ENCODE measurements around the gene BCL7B. TPM values are rescaled to one million over a fixed set of nuclear protein-coding genes. Genes with fewer than 3 reads are reported as not detected.
A peak's percentile ranks its signal among the peaks of the same experiment; 100 is the strongest.

The BCL7B gene
- total and polyA plus RNA-seq, 2 of the 4 experiments (the other 2 are of a cell fraction), result 7.2 to 51.3 TPM

DNA sequence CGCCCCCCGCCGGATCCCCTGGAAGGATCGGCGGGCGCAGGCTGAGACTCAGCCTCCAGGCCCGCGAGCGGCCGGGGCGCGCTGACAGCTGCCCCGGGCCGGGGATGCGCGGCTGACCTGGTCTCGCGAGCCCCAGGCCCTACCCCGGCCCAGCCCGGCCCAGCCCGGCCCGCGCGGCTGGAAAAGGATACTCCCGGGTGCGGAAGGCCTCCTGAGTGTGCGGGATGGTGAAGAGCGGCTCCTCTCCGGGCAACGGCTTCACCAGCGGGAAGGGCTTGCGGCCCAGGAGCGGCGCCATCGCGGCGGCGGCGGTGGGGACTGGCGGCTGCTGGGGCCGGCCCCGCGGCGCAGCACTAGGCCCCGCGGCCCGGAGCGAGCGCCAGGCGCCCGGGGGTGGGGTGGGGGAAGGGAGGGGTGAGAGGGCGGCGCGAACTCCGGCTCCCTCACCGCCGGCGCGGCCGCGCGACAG, 35.8 kb downstream of the BCL7B start:
- H3K9me3 ChIP-seq (ENCODE audit: control insufficient read depth, insufficient read depth, low read length), result no peaks in the 10 kb centered on the region
- H3K18ac ChIP-seq (ENCODE audit: low read depth, low read length), result peak overlapping the region; percentile 55; the same call in 1 of the 2 replicates
- in situ Hi-C loops (cut with MboI; ENCODE audit: low sequenced_read_pairs), result no loop called here
- H2BK5ac ChIP-seq (ENCODE audit: low read depth, low read length, poor library complexity, severe bottlenecking), result peak overlapping the region; percentile 86
- DNase-seq (peak; percentile 20), ATAC-seq (ENCODE audit: low read depth) (peak; percentile 70)
- peak overlapping the region; percentile 20 to 61; a peak in 3 of 4 replicates for H4K8ac ChIP-seq (ENCODE audit: low read depth in 2 of 2, low read length in 2 of 2)
- peak overlapping the region; percentile 99 for H3K9ac ChIP-seq (ENCODE audit: low read depth, low read length)
- no peaks in the 10 kb centered on the region for H3K27me3 ChIP-seq (ENCODE audit: control insufficient read depth, insufficient read depth, low read length)
- CTCF ChIA-PET, result interaction anchor here (0.7 kb wide), 1 partner anchor 195 kb away, joined by 3 read pairs; no protein-coding TSS in a partner anchor
- H2AFZ ChIP-seq (replicated peaks; ENCODE audit: low read length, poor library complexity), result peak overlapping the region; percentile 98
- no peak overlapping the region for H3K14ac ChIP-seq (replicated peaks; ENCODE audit: low read depth, low read length)
- H3K79me1 ChIP-seq (ENCODE audit: low read depth in 1 of 2, low read length in 2 of 2), result peaks cover 0 to 22% of the 10 kb centered on the region in 2 experiments; a peak in 2 of 4 replicates
- H3K23ac ChIP-seq (ENCODE audit: low read depth, low read length), result no peak overlapping the region
- peak overlapping the region; percentile 77 for H3K56ac ChIP-seq (ENCODE audit: extremely low read depth, insufficient read depth, low read length)
- intact Hi-C loops (cut with micrococcal nuclease), result loop anchor here (2.0 to 5.0 kb wide), 2 partner anchors 35 to 146 kb away; partner anchors contain the start of genes BCL7B and VPS37D
- H4K20me1 ChIP-seq (ENCODE audit: insufficient read depth, low read length), result peaks cover 42% of the 10 kb centered on the region
- POLR2A ChIA-PET (ENCODE audit: unreplicated experiment), result no interaction called here
- 3% methylated on average over 13 of the region's 62 CpGs; no CpG with 5 or more reads in 1 of the 2 experiments for WGBS, 2 experiments (ENCODE audit: extremely low coverage in 2 of 2, insufficient read length in 1 of 2)
- TF ChIP-seq NFE2L2 (IDR thresholded peaks at IDR 0.05; ENCODE audit: low read depth, low read length) (no peak), POLR2A (IDR thresholded peaks at IDR 0.05; ENCODE audit: low read depth, low read length) (peak; percentile 37; the same call in 1 of the 2 replicates)
- no peak overlapping the region for H3K4me2 ChIP-seq (ENCODE audit: low read depth, low read length)
- H3K4me3 ChIP-seq (ENCODE audit: insufficient read depth, low read depth, low read length), result peak overlapping the region; percentile 60
- H2AK5ac ChIP-seq (ENCODE audit: low read depth, low read length), result peak overlapping the region; percentile 8; the same call in 1 of the 2 replicates
- H3K4ac ChIP-seq (ENCODE audit: low read depth, low read length), result peak overlapping the region; percentile 79
- peak overlapping the region; percentile 72; the same call in 1 of the 2 replicates for H4K91ac ChIP-seq (ENCODE audit: insufficient read depth, low read depth, low read length)
- H2AK9ac ChIP-seq (replicated peaks; ENCODE audit: low read depth, low read length, poor library complexity), result peak overlapping the region; percentile 94
- H4K5ac ChIP-seq (ENCODE audit: low read depth, low read length), result peak overlapping the region; percentile 77
- peaks cover 6% of the 10 kb centered on the region for H3K4me1 ChIP-seq (ENCODE audit: control insufficient read depth, insufficient read depth, low read length)
- dilution Hi-C loops (cut with HindIII; ENCODE audit: low sequenced_read_pairs, unreplicated experiment), result no loop called here
- no peak overlapping the region for H2BK20ac ChIP-seq (ENCODE audit: low read depth, low read length)
- BruUV-seq (replicated peaks), result no TSS peak
- H2BK15ac ChIP-seq (ENCODE audit: low read depth, low read length), result no peak overlapping the region
- peak overlapping the region; percentile 98 for H3K27ac ChIP-seq (ENCODE audit: insufficient read depth, low read length)
- no peak overlapping the region for H2BK120ac ChIP-seq (ENCODE audit: low read depth, low read length)
- H3K36me3 ChIP-seq (ENCODE audit: control insufficient read depth, insufficient read depth, low read length), result peaks cover 6% of the 10 kb centered on the region; the same call in 1 of the 2 replicates
- peaks cover 5% of the 10 kb centered on the region for H3K9me1 ChIP-seq (ENCODE audit: insufficient read depth, low read length)
